Smooth muscle cell (in vitro differentiated cells): Measurements from ENCODE around the gene RPUSD1. TPM values are rescaled to one million over a fixed set of nuclear protein-coding genes. Genes with fewer than 3 reads are reported as not detected.

Experiments
- DNase-seq: peaks from one replicate; lab custom pipeline; 2025; ENCODE audit not compliant: unreplicated experiment; lab: John Stamatoyannopoulos, UW
- H2AFZ ChIP-seq: fragments of 200-600 bp; sonication (generic); 2 replicates; pipeline ENCODE4 v1.6.0; 2016; ENCODE audit warnings: antibody characterized with exemption, low read depth, mild to moderate bottlenecking
- H3F3A ChIP-seq: fragments of 200-600 bp; sonication (generic); 2 replicates; pipeline ENCODE4 v1.6.0; 2017; ENCODE audit warnings: antibody characterized with exemption, low read depth
- H3K27ac ChIP-seq: fragments of 200-600 bp; sonication (generic); 2 replicates; pipeline ENCODE4 v1.5.1; 2016; ENCODE audit warnings: low read depth, mild to moderate bottlenecking
- H3K27me3 ChIP-seq: fragments of 200-600 bp; sonication (generic); 2 replicates; pipeline ENCODE4 v1.6.1; 2016; ENCODE audit warnings: low read depth, mild to moderate bottlenecking
- H3K36me3 ChIP-seq: fragments of 200-600 bp; sonication (generic); 2 replicates; pipeline ENCODE4 v1.5.1; 2016; ENCODE audit warnings: low read depth
- H3K4me1 ChIP-seq: fragments of 200-600 bp; sonication (generic); 2 replicates; pipeline ENCODE4 v1.5.1; 2016; ENCODE audit warnings: low read depth
- H3K4me2 ChIP-seq: fragments of 200-600 bp; sonication (generic); 2 replicates; pipeline ENCODE4 v1.6.0; 2016; ENCODE audit warnings: mild to moderate bottlenecking
- H3K4me3 ChIP-seq: fragments of 200-600 bp; sonication (generic); 2 replicates; pipeline ENCODE4 v1.5.1; 2016; ENCODE audit warnings: mild to moderate bottlenecking
- H3K79me2 ChIP-seq: fragments of 200-600 bp; sonication (generic); 2 replicates; pipeline ENCODE4 v1.6.0; 2016; ENCODE audit warnings: low read depth, mild to moderate bottlenecking
- H3K9ac ChIP-seq: fragments of 200-600 bp; sonication (generic); 2 replicates; pipeline ENCODE4 v1.6.0; 2016; ENCODE audit warnings: low read depth
- H3K9me3 ChIP-seq: fragments of 200-600 bp; sonication (generic); replicated peaks from 2 replicates; pipeline ENCODE4 v1.5.1; 2016; ENCODE audit warnings: low read depth
- H4K20me1 ChIP-seq: fragments of 200-600 bp; sonication (generic); 2 replicates; pipeline ENCODE4 v1.6.0; 2016; ENCODE audit warnings: low read depth
- WGBS: methylation state at CpG from one replicate; pipeline ENCODE4 v1.1.7; 2016; ENCODE audit warnings: low lambda C conversion rate; 5-methylcytosine and 5-hydroxymethylcytosine counted together
- polyA plus RNA-seq: library from polyadenylated mRNA; unstranded; fragments of >200 nt; fragmentation: Nextera tagmentation; extraction: Ambion mirVana; gene quantifications from 2 replicates; pipeline ENCODE4 v1.2.1, GENCODE V29; 2016
- total RNA-seq: library from RNA; depleted of rRNA; stranded (reverse); fragments of >200 nt; gene quantifications from 2 replicates; pipeline ENCODE4 v1.2.3, GENCODE V29; 2014
- TF ChIP-seq, protein P1 (sequence below): fragments of 200-600 bp; sonication (generic); IDR thresholded peaks from 2 replicates; pipeline ENCODE4 v1.5.1; 2017; ENCODE audit warnings: borderline replicate concordance, mild to moderate bottlenecking, antibody characterized with exemption; ENCODE audit not compliant: insufficient read depth, poor library complexity, severe bottlenecking

RPUSD1 gene
- total and polyA plus RNA-seq, 2 experiments from 2014 or later, result 7.8 to 20.8 TPM

- no peak for DNase-seq
- Histone ChIP-seq H3K9ac (no peak overlapping the region), H3K4me1 (peaks cover 8% of the 10 kb centered on the region), H3K27me3 (peaks cover 40% of the 10 kb centered on the region), H4K20me1 (no peaks in the 10 kb centered on the region), H3K79me2 (no peaks in the 10 kb centered on the region), H3K4me2 (no peak overlapping the region), H3K9me3 (no peaks in the 10 kb centered on the region), H3K4me3 (no peak overlapping the region), H3K36me3 (no peaks in the 10 kb centered on the region), H2AFZ (no peak overlapping the region), H3K27ac (no peak overlapping the region), H3F3A (no peaks in the 10 kb centered on the region)
- TF ChIP-seq, protein P1, sequence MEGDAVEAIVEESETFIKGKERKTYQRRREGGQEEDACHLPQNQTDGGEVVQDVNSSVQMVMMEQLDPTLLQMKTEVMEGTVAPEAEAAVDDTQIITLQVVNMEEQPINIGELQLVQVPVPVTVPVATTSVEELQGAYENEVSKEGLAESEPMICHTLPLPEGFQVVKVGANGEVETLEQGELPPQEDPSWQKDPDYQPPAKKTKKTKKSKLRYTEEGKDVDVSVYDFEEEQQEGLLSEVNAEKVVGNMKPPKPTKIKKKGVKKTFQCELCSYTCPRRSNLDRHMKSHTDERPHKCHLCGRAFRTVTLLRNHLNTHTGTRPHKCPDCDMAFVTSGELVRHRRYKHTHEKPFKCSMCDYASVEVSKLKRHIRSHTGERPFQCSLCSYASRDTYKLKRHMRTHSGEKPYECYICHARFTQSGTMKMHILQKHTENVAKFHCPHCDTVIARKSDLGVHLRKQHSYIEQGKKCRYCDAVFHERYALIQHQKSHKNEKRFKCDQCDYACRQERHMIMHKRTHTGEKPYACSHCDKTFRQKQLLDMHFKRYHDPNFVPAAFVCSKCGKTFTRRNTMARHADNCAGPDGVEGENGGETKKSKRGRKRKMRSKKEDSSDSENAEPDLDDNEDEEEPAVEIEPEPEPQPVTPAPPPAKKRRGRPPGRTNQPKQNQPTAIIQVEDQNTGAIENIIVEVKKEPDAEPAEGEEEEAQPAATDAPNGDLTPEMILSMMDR, result no peak
- WGBS, result 76% methylated on average over 22 of the region's 22 CpGs
Measured at GRCh38 chr16:801584-802363, 13.6 kb upstream of the RPUSD1 start.

DNA sequence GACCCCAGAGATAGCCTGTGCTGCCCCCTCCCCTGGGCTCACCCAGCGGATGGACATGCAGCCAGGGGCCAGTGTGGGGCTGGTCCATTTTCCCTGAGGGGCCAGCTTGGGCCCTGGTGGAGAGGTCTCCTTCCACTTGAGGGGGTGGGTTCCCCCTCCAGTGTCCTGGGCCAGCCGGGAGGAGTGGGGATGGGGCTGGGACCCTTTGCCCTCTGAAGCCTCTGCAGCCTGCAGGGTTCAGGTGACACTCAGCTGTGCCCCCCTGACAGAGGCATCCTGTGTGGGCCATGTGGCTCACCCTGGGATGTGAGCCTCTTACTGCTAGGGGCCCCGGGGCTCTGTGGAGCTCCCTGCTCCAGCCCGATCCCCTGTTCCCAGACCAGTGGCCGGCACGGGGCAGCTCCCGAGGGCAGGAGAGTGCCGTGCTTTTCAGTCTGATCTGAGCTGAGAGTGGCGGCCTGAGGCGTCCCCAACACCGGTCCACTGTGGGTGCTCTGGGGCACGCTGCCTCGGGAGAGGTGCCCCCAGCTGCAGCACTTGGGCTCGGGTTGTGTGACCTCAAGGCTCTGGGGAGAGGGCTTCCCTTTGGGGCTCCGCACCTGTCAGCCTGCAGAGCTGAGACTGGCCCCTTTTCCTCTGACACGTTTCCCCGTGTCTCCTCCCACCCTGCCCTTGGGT, 12.8 kb upstream of the RPUSD1 start:
- Histone ChIP-seq H3K27me3 (peaks cover 40% of the 10 kb centered on the region), H2AFZ (no peak overlapping the region), H3K27ac (no peak overlapping the region), H3K9ac (no peak overlapping the region), H3K79me2 (no peaks in the 10 kb centered on the region), H3K4me2 (no peak overlapping the region), H3K4me3 (no peak overlapping the region), H4K20me1 (no peaks in the 10 kb centered on the region), H3K4me1 (peaks cover 8% of the 10 kb centered on the region), H3F3A (no peaks in the 10 kb centered on the region), H3K9me3 (no peaks in the 10 kb centered on the region), H3K36me3 (no peaks in the 10 kb centered on the region)
- TF ChIP-seq, protein P1, result no peak
- 49% methylated on average over 17 of the region's 17 CpGs for WGBS
- no peak for DNase-seq

GRCh38 chr16:799948-800833, 12.0 kb upstream of the RPUSD1 start, which contains the start of gene GNG13:
Gene GNG13 (minus strand): TSS chr16:800734. CDS start chr16:799077, 1,657 bp downstream.
- peaks cover 40% of the 10 kb centered on the region for H3K27me3 ChIP-seq
- DNase-seq, result no peak
- H3K4me2 ChIP-seq, result peak within 1 kb of the TSS; percentile 57
- no peaks in the 10 kb centered on the region for H3K79me2 ChIP-seq
- H3F3A ChIP-seq, result no peaks in the 10 kb centered on the region
- 12% methylated on average over 41 of the region's 57 CpGs for WGBS
- H3K4me3 ChIP-seq, result no peak within 1 kb of the TSS
- H3K9me3 ChIP-seq, result no peaks in the 10 kb centered on the region
- H3K36me3 ChIP-seq, result no peaks in the 10 kb centered on the region
- H3K9ac ChIP-seq, result no peak within 1 kb of the TSS
- TF ChIP-seq, protein P1, result no peak
- no peaks in the 10 kb centered on the region for H4K20me1 ChIP-seq
- H3K4me1 ChIP-seq, result peaks cover 8% of the 10 kb centered on the region
- no peak within 1 kb of the TSS for H3K27ac ChIP-seq
- H2AFZ ChIP-seq, result no peak within 1 kb of the TSS
